ENCODE measurements around the gene RAC3. TPM values are rescaled to one million over a fixed set of nuclear protein-coding genes. Genes with fewer than 3 reads are reported as not detected.

Gene RAC3
- total RNA-seq, 1 donor: 18.9 TPM

- DNase-seq (ENCODE audit: low read depth in 2 of 3, low spot score in 2 of 3): no peak
Observed at GRCh38 chr17:82022310-82022980, 9.0 kb upstream of the RAC3 start, which contains the start of gene CENPX. Gene CENPX, minus strand, starts transcription at chr17:82022878. Its CDS starts 17 bp downstream, at chr17:82022861.

GRCh38 chr17:82022981-82023446 lies 8.5 kb upstream of the RAC3 start, which contains the start of gene LRRC45:
Gene LRRC45, plus strand, starts transcription at chr17:82023305. Its CDS starts 339 bp downstream, at chr17:82023644.
- DNase-seq (ENCODE audit: low read depth in 2 of 3, low spot score in 2 of 3): peak; percentile 93 to 100 (median 99)

GRCh38 chr17:82023447-82024241 lies 7.8 kb upstream of the RAC3 start:
- DNase-seq (ENCODE audit: low read depth in 2 of 3, low spot score in 2 of 3): peak in 1 of 3 donors; percentile 21

- no peak for DNase-seq (ENCODE audit: low read depth in 2 of 3, low spot score in 2 of 3)
Observed at GRCh38 chr17:82024859-82025258, 6.6 kb upstream of the RAC3 start.

- no peak for DNase-seq (ENCODE audit: low read depth in 2 of 3, low spot score in 2 of 3)
Observed at GRCh38 chr17:82025401-82026107, 5.9 kb upstream of the RAC3 start.

- no peak for DNase-seq (ENCODE audit: low read depth in 2 of 3, low spot score in 2 of 3)
Observed at GRCh38 chr17:82028246-82028645, 3.2 kb upstream of the RAC3 start.

GRCh38 chr17:82028966-82029365 lies 2.5 kb upstream of the RAC3 start:
- DNase-seq (ENCODE audit: low read depth in 2 of 3, low spot score in 2 of 3): no peak

- no peak for DNase-seq (ENCODE audit: low read depth in 2 of 3, low spot score in 2 of 3)
Observed at GRCh38 chr17:82029391-82029790, 2.1 kb upstream of the RAC3 start.

GRCh38 chr17:82029990-82030469 lies 1.4 kb upstream of the RAC3 start:
- DNase-seq (ENCODE audit: low read depth in 2 of 3, low spot score in 2 of 3): no peak

- DNase-seq (ENCODE audit: low read depth in 2 of 3, low spot score in 2 of 3): peak; percentile 69 to 83 (median 76)
Observed at GRCh38 chr17:82030470-82031302, 792 bp upstream of the RAC3 start.

GRCh38 chr17:82031885-82032627 lies 578 bp downstream of the RAC3 start:
- DNase-seq (ENCODE audit: low read depth in 2 of 3, low spot score in 2 of 3): no peak

- no peak for DNase-seq (ENCODE audit: low read depth in 2 of 3, low spot score in 2 of 3)
Observed at GRCh38 chr17:82033359-82034085, 2.0 kb downstream of the RAC3 start.

- no peak for DNase-seq (ENCODE audit: low read depth in 2 of 3, low spot score in 2 of 3)
Observed at GRCh38 chr17:82034371-82035011, 3.0 kb downstream of the RAC3 start.

GRCh38 chr17:82035488-82035887 lies 4.0 kb downstream of the RAC3 start:
- no peak for DNase-seq (ENCODE audit: low read depth in 2 of 3, low spot score in 2 of 3)

GRCh38 chr17:82035956-82036633 lies 4.6 kb downstream of the RAC3 start:
- DNase-seq (ENCODE audit: low read depth in 2 of 3, low spot score in 2 of 3): no peak

GRCh38 chr17:82036634-82037091 lies 5.2 kb downstream of the RAC3 start:
- no peak for DNase-seq (ENCODE audit: low read depth in 2 of 3, low spot score in 2 of 3)

GRCh38 chr17:82037092-82037888 lies 5.8 kb downstream of the RAC3 start, which contains the start of gene DCXR:
Gene DCXR, minus strand, starts transcription at chr17:82037697. Its CDS starts 15 bp downstream, at chr17:82037682.
- DNase-seq (ENCODE audit: low read depth in 2 of 3, low spot score in 2 of 3): peak; percentile 86 to 97 (median 96)
